Naive thymus-derived CD4-positive, alpha-beta T cell (primary cell): ENCODE results near the gene ARHGDIB. TPM values are rescaled to one million over a fixed set of nuclear protein-coding genes. Genes with fewer than 3 reads are reported as not detected.

Experiments
- ATAC-seq: fragments of 150-1000 bp; cut with Tn5 transposase; 2 replicates; pipeline ENCODE4 v1.10.0; 2021; ENCODE audit warnings: mild to moderate bottlenecking, moderate library complexity
- CTCF ChIA-PET: fragments of 350-600 bp; sonication (Branson Sonifier 250); formaldehyde crosslinking; loops from one replicate; lab custom pipeline; 2021; ENCODE audit warnings: antibody characterized with exemption; lab: Charles Lee
- POLR2A ChIA-PET: fragments of 350-600 bp; sonication (Branson Sonifier 250); formaldehyde crosslinking; loops from one replicate; lab custom pipeline; 2021; ENCODE audit warnings: antibody characterized with exemption, inconsistent platforms; lab: Charles Lee
- DNase-seq, 9 donors: peaks; one replicate each; pipeline versions ENCODE4 v3.0.0 to v3.0.0-alpha.2; 2020 to 2022; ENCODE audit warnings: mixed read lengths in 1 of 9
- H3K27ac ChIP-seq: one replicate; pipeline ENCODE4 v1.7.0; 2013; ENCODE audit warnings: mild to moderate bottlenecking, low read depth, low read length, moderate library complexity
- H3K27me3 ChIP-seq, 2 donors: one replicate each; pipeline ENCODE4 v1.7.0; 2013; ENCODE audit warnings: low read length in 2 of 2, mild to moderate bottlenecking in 2 of 2, moderate library complexity in 2 of 2; ENCODE audit not compliant: control insufficient read depth in 2 of 2, insufficient read depth in 2 of 2
- H3K36me3 ChIP-seq, 3 experiments: 1 replicate in 2 of 3; 2 replicates in 1 of 3; pipeline ENCODE4 v1.7.0; 2013; ENCODE audit warnings: low read length in 3 of 3, mild to moderate bottlenecking in 3 of 3, moderate library complexity in 1 of 3; ENCODE audit not compliant: insufficient read depth in 3 of 3, control insufficient read depth in 2 of 3
- H3K4me1 ChIP-seq, 2 donors: one replicate each; pipeline ENCODE4 v1.7.0; 2013; ENCODE audit warnings: low read length in 2 of 2, mild to moderate bottlenecking in 2 of 2, moderate library complexity in 1 of 2; ENCODE audit not compliant: control insufficient read depth in 2 of 2, insufficient read depth in 2 of 2
- H3K4me3 ChIP-seq: 2 replicates; pipeline ENCODE4 v1.7.0; 2013; ENCODE audit warnings: mild to moderate bottlenecking, low read length
- H3K9me3 ChIP-seq, 3 experiments: 1 replicate in 2 of 3; 2 replicates in 1 of 3; pipeline ENCODE4 v1.7.0; 2013; ENCODE audit warnings: low read length in 3 of 3; ENCODE audit not compliant: control insufficient read depth in 2 of 3
- H3K27ac Mint-ChIP-seq, 9 donors: one replicate each; pipeline ENCODE4 v1.8.0; 2020 to 2022; ENCODE audit warnings: mixed read lengths in 9 of 9, mild to moderate bottlenecking in 8 of 9, moderate library complexity in 5 of 9, inconsistent platforms in 2 of 9
- H3K27me3 Mint-ChIP-seq, 5 donors: one replicate each; pipeline ENCODE4 v1.8.0; 2021 to 2022; ENCODE audit warnings: mixed read lengths in 5 of 5, mild to moderate bottlenecking in 1 of 5
- H3K36me3 Mint-ChIP-seq, 5 donors: one replicate each; pipeline ENCODE4 v1.8.0; 2020 to 2022; ENCODE audit warnings: mixed read lengths in 5 of 5, mild to moderate bottlenecking in 3 of 5, inconsistent platforms in 1 of 5
- H3K4me1 Mint-ChIP-seq, 7 donors: one replicate each; pipeline ENCODE4 v1.8.0; 2020 to 2022; ENCODE audit warnings: mixed read lengths in 7 of 7, mild to moderate bottlenecking in 3 of 7, inconsistent platforms in 1 of 7
- H3K4me3 Mint-ChIP-seq, 10 donors: one replicate each; pipeline ENCODE4 v1.8.0; 2020 to 2022; ENCODE audit warnings: mild to moderate bottlenecking in 10 of 10, mixed read lengths in 10 of 10, moderate library complexity in 6 of 10, inconsistent platforms in 2 of 10
- H3K9me3 Mint-ChIP-seq, 11 donors: one replicate each; pipeline ENCODE4 v1.8.0; 2020 to 2022; ENCODE audit warnings: mixed read lengths in 11 of 11, mild to moderate bottlenecking in 4 of 11, inconsistent platforms in 1 of 11, moderate library complexity in 1 of 11
- intact Hi-C, 2 donors: fragments of 100-400 bp; cut with micrococcal nuclease; formaldehyde crosslinking; loops; one replicate each; pipeline ENCODE4 v1.15.1; 2023
- polyA plus RNA-seq, 2 donors: library from polyadenylated mRNA; unstranded; fragments of 300-500 nt; fragmentation: Illumina TruSeq; gene quantifications; one replicate each; pipeline ENCODE4 v1.2.3, GENCODE V29; 2021
- total RNA-seq, 6 experiments: library from RNA in 5 of 6; stranded (reverse) in 5 of 6; gene quantifications; 1 replicate in 5 of 6; 2 replicates in 1 of 6; pipeline ENCODE4 v1.2.3 and lab custom pipeline; 2021 to 2026

The ARHGDIB gene
- total and polyA plus RNA-seq, 7 experiments from 2014 or later, result 776 to 3,336 (median 867) TPM

GRCh38 chr12:14910090-14910915 is 51.1 kb downstream of the ARHGDIB start:
- peaks cover 0 to 9% (median 0%) of the 10 kb centered on the region in 11 donors for H3K9me3 Mint-ChIP-seq
- no peaks in the 10 kb centered on the region for H3K27me3 Mint-ChIP-seq
- ATAC-seq (no peak), DNase-seq (peak in 1 of 9 donors; percentile 55)
- ChIA-PET POLR2A (no interaction called here), CTCF (no interaction called here)
- no peaks in the 10 kb centered on the region for H3K4me1 ChIP-seq
- H3K36me3 ChIP-seq, result peaks cover 0 to 38% (median 10%) of the 10 kb centered on the region in 3 experiments
- peaks cover 8 to 34% (median 25%) of the 10 kb centered on the region in 7 donors for H3K4me1 Mint-ChIP-seq
- no peaks in the 10 kb centered on the region for H3K9me3 ChIP-seq
- H3K27me3 ChIP-seq, result no peaks in the 10 kb centered on the region
- no peak overlapping the region for H3K27ac ChIP-seq
- H3K27ac Mint-ChIP-seq, result peak overlapping the region in 8 of 9 donors; percentile 20 to 94 (median 62)
- intact Hi-C loops, result loop anchor here in 1 of 2 donors (2.0 kb wide), 1 partner anchor 26 kb away; the partner anchor contains the start of gene MGP
- H3K36me3 Mint-ChIP-seq, result peaks cover 34 to 79% (median 74%) of the 10 kb centered on the region in 5 donors
- H3K4me3 ChIP-seq, result no peak overlapping the region
- H3K4me3 Mint-ChIP-seq, result peak overlapping the region in 2 of 10 donors; percentile 19 to 30

DNA sequence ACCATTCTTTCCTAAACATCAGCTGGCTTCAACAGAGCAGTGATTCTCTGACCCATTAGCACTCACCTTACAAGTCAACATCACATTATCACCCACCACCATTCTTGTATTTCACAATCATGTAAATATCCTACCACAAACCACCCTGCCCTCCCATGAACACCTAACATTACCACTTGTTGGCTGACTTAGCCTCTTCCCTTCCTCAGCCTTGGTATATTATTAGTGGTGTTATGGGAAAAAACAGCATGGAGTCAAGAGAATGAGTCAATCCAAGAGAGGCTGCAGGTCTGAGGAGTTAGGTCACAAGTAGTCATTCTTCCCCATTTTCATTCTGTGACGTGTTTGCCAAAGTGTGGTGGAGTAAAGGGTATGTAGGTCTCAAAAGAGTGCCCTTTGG is 53.4 kb downstream of the ARHGDIB start:
- DNase-seq (no peak), ATAC-seq (no peak)
- ChIA-PET CTCF (no interaction called here), POLR2A (no interaction called here)
- H3K4me1 ChIP-seq, result peaks cover 0 to 3% of the 10 kb centered on the region in 2 donors
- peaks cover 6 to 30% (median 26%) of the 10 kb centered on the region in 7 donors for H3K4me1 Mint-ChIP-seq
- peaks cover 0 to 15% (median 0%) of the 10 kb centered on the region in 3 experiments for H3K36me3 ChIP-seq
- no peaks in the 10 kb centered on the region for H3K27me3 ChIP-seq
- no peak overlapping the region for H3K4me3 ChIP-seq
- H3K4me3 Mint-ChIP-seq, result no peak overlapping the region
- H3K9me3 Mint-ChIP-seq, result peaks cover 0 to 9% (median 0%) of the 10 kb centered on the region in 11 donors
- intact Hi-C loops, result no loop called here
- peaks cover 21 to 63% (median 57%) of the 10 kb centered on the region in 5 donors for H3K36me3 Mint-ChIP-seq
- peak overlapping the region in 4 of 9 donors; percentile 0 to 28 (median 11) for H3K27ac Mint-ChIP-seq
- H3K9me3 ChIP-seq, result no peaks in the 10 kb centered on the region
- H3K27me3 Mint-ChIP-seq, result no peaks in the 10 kb centered on the region
- no peak overlapping the region for H3K27ac ChIP-seq

- peaks cover 0 to 5% (median 0%) of the 10 kb centered on the region in 3 experiments for H3K36me3 ChIP-seq
- ATAC-seq, result no peak
- no peak overlapping the region for H3K4me3 Mint-ChIP-seq
- no peaks in the 10 kb centered on the region for H3K27me3 Mint-ChIP-seq
- peaks cover 8 to 43% (median 26%) of the 10 kb centered on the region in 7 donors for H3K4me1 Mint-ChIP-seq
- H3K9me3 Mint-ChIP-seq, result peaks cover 0 to 9% (median 0%) of the 10 kb centered on the region in 11 donors
- peaks cover 0 to 3% of the 10 kb centered on the region in 2 donors for H3K4me1 ChIP-seq
- DNase-seq, result no peak
- no peaks in the 10 kb centered on the region for H3K27me3 ChIP-seq
- no peak overlapping the region for H3K27ac Mint-ChIP-seq
- CTCF ChIA-PET, result no interaction called here
- H3K9me3 ChIP-seq, result no peaks in the 10 kb centered on the region
- peaks cover 12 to 57% (median 47%) of the 10 kb centered on the region in 5 donors for H3K36me3 Mint-ChIP-seq
- no peak overlapping the region for H3K4me3 ChIP-seq
- H3K27ac ChIP-seq, result no peak overlapping the region
- intact Hi-C loops, result no loop called here
- POLR2A ChIA-PET, result no interaction called here
Measured at GRCh38 chr12:14906114-14906513, 55.3 kb downstream of the ARHGDIB start.

DNA sequence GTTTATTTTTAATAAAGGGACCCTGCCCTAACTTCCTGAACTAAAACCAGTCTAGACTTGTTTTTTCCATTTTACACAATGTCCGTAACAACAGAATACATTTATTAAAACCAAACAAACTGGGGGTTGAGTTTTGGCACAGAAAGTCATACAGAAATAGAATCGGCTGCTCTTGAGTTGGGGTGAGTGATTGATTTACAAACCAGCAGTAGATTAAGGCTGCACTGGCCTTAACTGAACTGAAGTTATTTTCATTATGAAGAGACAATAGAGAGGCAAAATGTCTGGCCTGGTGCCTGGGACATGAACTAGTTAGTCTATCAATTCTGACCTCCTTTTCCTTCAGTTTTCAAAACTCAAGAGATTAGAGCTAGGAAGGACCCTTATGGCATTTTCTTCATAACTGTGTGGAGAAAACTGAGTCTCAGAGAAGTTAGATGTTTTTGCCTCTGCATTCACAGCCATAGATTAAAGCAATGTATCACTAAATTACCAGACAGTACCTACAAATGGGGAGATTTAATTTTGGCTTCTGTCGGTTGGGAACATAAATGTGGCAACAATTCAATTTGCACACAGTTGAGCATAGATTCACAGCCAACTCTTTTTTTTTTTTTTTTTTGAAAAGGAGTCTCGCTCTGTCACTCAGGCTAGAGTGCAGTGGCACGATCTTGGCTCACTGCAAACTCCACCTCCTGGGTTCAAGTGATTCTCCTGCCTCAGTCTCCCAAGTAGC is 56.0 kb downstream of the ARHGDIB start:
- ATAC-seq (no peak), DNase-seq (no peak)
- Histone ChIP-seq H3K36me3 (peaks cover 0 to 5% (median 0%) of the 10 kb centered on the region in 3 experiments), H3K27me3 (no peaks in the 10 kb centered on the region), H3K4me1 (peaks cover 0 to 3% of the 10 kb centered on the region in 2 donors), H3K4me3 (no peak overlapping the region), H3K9me3 (no peaks in the 10 kb centered on the region), H3K27ac (no peak overlapping the region)
- Mint-ChIP-seq H3K27ac (peak overlapping the region in 5 of 9 donors; percentile 21 to 58 (median 38)), H3K4me1 (peaks cover 7 to 38% (median 26%) of the 10 kb centered on the region in 7 donors), H3K9me3 (peaks cover 0 to 9% (median 0%) of the 10 kb centered on the region in 11 donors), H3K4me3 (no peak overlapping the region), H3K27me3 (no peaks in the 10 kb centered on the region), H3K36me3 (peaks cover 9 to 50% (median 42%) of the 10 kb centered on the region in 5 donors)
- intact Hi-C loops, result no loop called here
- ChIA-PET CTCF (no interaction called here), POLR2A (no interaction called here)

- peak overlapping the region in 5 of 9 donors; percentile 21 to 58 (median 38) for H3K27ac Mint-ChIP-seq
- CTCF ChIA-PET, result no interaction called here
Measured at GRCh38 chr12:14904854-14905253, 56.5 kb downstream of the ARHGDIB start.

GRCh38 chr12:14903386-14904098 is 57.9 kb downstream of the ARHGDIB start:
- Mint-ChIP-seq H3K36me3 (peaks cover 9 to 41% (median 35%) of the 10 kb centered on the region in 5 donors), H3K4me3 (no peak overlapping the region), H3K4me1 (peaks cover 7 to 39% (median 26%) of the 10 kb centered on the region in 7 donors), H3K27me3 (no peaks in the 10 kb centered on the region), H3K9me3 (peaks cover 0 to 9% (median 0%) of the 10 kb centered on the region in 11 donors), H3K27ac (no peak overlapping the region)
- Histone ChIP-seq H3K4me1 (peaks cover 0 to 3% of the 10 kb centered on the region in 2 donors), H3K36me3 (no peaks in the 10 kb centered on the region), H3K4me3 (no peak overlapping the region), H3K27me3 (no peaks in the 10 kb centered on the region), H3K9me3 (no peaks in the 10 kb centered on the region), H3K27ac (no peak overlapping the region)
- DNase-seq (no peak), ATAC-seq (no peak)
- CTCF ChIA-PET, result interaction anchor here (0.6 kb wide), 1 partner anchor 21 kb away, joined by 3 read pairs; no protein-coding TSS in a partner anchor
- POLR2A ChIA-PET, result no interaction called here
- intact Hi-C loops, result no loop called here

More at GRCh38 chr12:14904854-14905253, 56.5 kb downstream of the ARHGDIB start:
- H3K27me3 Mint-ChIP-seq, result no peaks in the 10 kb centered on the region
- intact Hi-C loops, result no loop called here
- DNase-seq, result no peak
- peaks cover 0 to 9% (median 0%) of the 10 kb centered on the region in 11 donors for H3K9me3 Mint-ChIP-seq
- peaks cover 7 to 38% (median 26%) of the 10 kb centered on the region in 7 donors for H3K4me1 Mint-ChIP-seq
- no peak for ATAC-seq
- no peak overlapping the region for H3K4me3 ChIP-seq
- H3K36me3 ChIP-seq, result no peaks in the 10 kb centered on the region
- H3K27ac ChIP-seq, result no peak overlapping the region
- peaks cover 0 to 3% of the 10 kb centered on the region in 2 donors for H3K4me1 ChIP-seq
- POLR2A ChIA-PET, result no interaction called here
- H3K36me3 Mint-ChIP-seq, result peaks cover 9 to 49% (median 42%) of the 10 kb centered on the region in 5 donors
- H3K9me3 ChIP-seq, result no peaks in the 10 kb centered on the region
- H3K27me3 ChIP-seq, result no peaks in the 10 kb centered on the region
- H3K4me3 Mint-ChIP-seq, result no peak overlapping the region
